ENCODE results near the gene PRRC2B. TPM values are rescaled to one million over a fixed set of nuclear protein-coding genes. Genes with fewer than 3 reads are reported as not detected.

The PRRC2B gene
- total RNA-seq, 1 donor from 2014 or later: 174 TPM

GRCh38 chr9:131525643-131526565 is 132.0 kb downstream of the PRRC2B start:
- Mint-ChIP-seq H3K4me3 (ENCODE audit: low read depth) (no peak overlapping the region), H3K27ac (peak overlapping the region; percentile 26), H3K9me3 (no peaks in the 10 kb centered on the region), H3K36me3 (ENCODE audit: low read depth) (peaks cover 54% of the 10 kb centered on the region), H3K4me1 (ENCODE audit: low read depth) (peaks cover 6% of the 10 kb centered on the region), H3K27me3 (ENCODE audit: low read depth) (no peaks in the 10 kb centered on the region)
- intact Hi-C loops (cut with micrococcal nuclease): no loop called here
- DNase-seq (ENCODE audit: low spot score): no peak

GRCh38 chr9:131528186-131528585 is 134.3 kb downstream of the PRRC2B start:
- Mint-ChIP-seq H3K27me3 (ENCODE audit: low read depth) (no peaks in the 10 kb centered on the region), H3K4me1 (ENCODE audit: low read depth) (peaks cover 6% of the 10 kb centered on the region), H3K4me3 (ENCODE audit: low read depth) (peak overlapping the region; percentile 37), H3K27ac (peak overlapping the region; percentile 19), H3K9me3 (no peaks in the 10 kb centered on the region), H3K36me3 (ENCODE audit: low read depth) (peaks cover 43% of the 10 kb centered on the region)
- intact Hi-C loops (cut with micrococcal nuclease): no loop called here
- no peak for DNase-seq (ENCODE audit: low spot score)

GRCh38 chr9:131528886-131529505 is 135.1 kb downstream of the PRRC2B start:
- H3K27ac Mint-ChIP-seq: no peak overlapping the region
- no peak for DNase-seq (ENCODE audit: low spot score)
- no peaks in the 10 kb centered on the region for H3K27me3 Mint-ChIP-seq (ENCODE audit: low read depth)
- intact Hi-C loops (cut with micrococcal nuclease): no loop called here
- H3K4me1 Mint-ChIP-seq (ENCODE audit: low read depth): peaks cover 6% of the 10 kb centered on the region
- no peaks in the 10 kb centered on the region for H3K9me3 Mint-ChIP-seq
- H3K4me3 Mint-ChIP-seq (ENCODE audit: low read depth): peak overlapping the region; percentile 79
- H3K36me3 Mint-ChIP-seq (ENCODE audit: low read depth): peaks cover 40% of the 10 kb centered on the region

- H3K9me3 Mint-ChIP-seq: no peaks in the 10 kb centered on the region
- no peaks in the 10 kb centered on the region for H3K27me3 Mint-ChIP-seq (ENCODE audit: low read depth)
- intact Hi-C loops (cut with micrococcal nuclease): loop anchor here (2.0 kb wide), 1 partner anchor 27 kb away; the partner anchor contains the start of gene POMT1
- H3K4me1 Mint-ChIP-seq (ENCODE audit: low read depth): peaks cover 12% of the 10 kb centered on the region
- H3K4me3 Mint-ChIP-seq (ENCODE audit: low read depth): peak overlapping the region; percentile 79
- no peak for DNase-seq (ENCODE audit: low spot score)
- peaks cover 33% of the 10 kb centered on the region for H3K36me3 Mint-ChIP-seq (ENCODE audit: low read depth)
- H3K27ac Mint-ChIP-seq: no peak overlapping the region
These were observed 136.0 kb downstream of the PRRC2B start for GRCh38 chr9:131529597-131530545.

- H3K27me3 Mint-ChIP-seq (ENCODE audit: low read depth): no peaks in the 10 kb centered on the region
- intact Hi-C loops (cut with micrococcal nuclease): loop anchor here (2.0 kb wide), 1 partner anchor 28 kb away; the partner anchor contains the start of gene POMT1
- H3K27ac Mint-ChIP-seq: peak overlapping the region; percentile 42
- peak overlapping the region; percentile 79 for H3K4me3 Mint-ChIP-seq (ENCODE audit: low read depth)
- peaks cover 29% of the 10 kb centered on the region for H3K36me3 Mint-ChIP-seq (ENCODE audit: low read depth)
- peaks cover 13% of the 10 kb centered on the region for H3K4me1 Mint-ChIP-seq (ENCODE audit: low read depth)
- H3K9me3 Mint-ChIP-seq: no peaks in the 10 kb centered on the region
- DNase-seq (ENCODE audit: low spot score): no peak
These were observed 136.6 kb downstream of the PRRC2B start for GRCh38 chr9:131530546-131530919.

GRCh38 chr9:131530920-131531832 is 137.3 kb downstream of the PRRC2B start, which contains the start of gene UCK1:
Gene UCK1 (minus strand): TSS chr9:131531263. CDS start chr9:131531174, 89 bp downstream.
- H3K4me1 Mint-ChIP-seq (ENCODE audit: low read depth): peaks cover 13% of the 10 kb centered on the region
- H3K9me3 Mint-ChIP-seq: no peaks in the 10 kb centered on the region
- H3K4me3 Mint-ChIP-seq (ENCODE audit: low read depth): peak within 1 kb of the TSS; percentile 79
- peaks cover 25% of the 10 kb centered on the region for H3K36me3 Mint-ChIP-seq (ENCODE audit: low read depth)
- intact Hi-C loops (cut with micrococcal nuclease): loop anchor here (2.0 kb wide), 1 partner anchor 28 kb away; the partner anchor contains the start of gene POMT1
- peak within 1 kb of the TSS; percentile 42 for H3K27ac Mint-ChIP-seq
- DNase-seq (ENCODE audit: low spot score): peak; percentile 72
- H3K27me3 Mint-ChIP-seq (ENCODE audit: low read depth): no peaks in the 10 kb centered on the region

- Mint-ChIP-seq H3K4me1 (ENCODE audit: low read depth) (peaks cover 11% of the 10 kb centered on the region), H3K27ac (no peak overlapping the region), H3K9me3 (no peaks in the 10 kb centered on the region), H3K36me3 (ENCODE audit: low read depth) (peaks cover 1% of the 10 kb centered on the region), H3K4me3 (ENCODE audit: low read depth) (no peak overlapping the region), H3K27me3 (ENCODE audit: low read depth) (no peaks in the 10 kb centered on the region)
- DNase-seq (ENCODE audit: low spot score): no peak
- intact Hi-C loops (cut with micrococcal nuclease): no loop called here
These were observed 140.9 kb downstream of the PRRC2B start for GRCh38 chr9:131534721-131535237.

- Mint-ChIP-seq H3K4me1 (ENCODE audit: low read depth) (peaks cover 11% of the 10 kb centered on the region), H3K27ac (no peak overlapping the region), H3K4me3 (ENCODE audit: low read depth) (no peak overlapping the region), H3K36me3 (ENCODE audit: low read depth) (peaks cover 3% of the 10 kb centered on the region), H3K27me3 (ENCODE audit: low read depth) (peaks cover 1% of the 10 kb centered on the region), H3K9me3 (peaks cover 5% of the 10 kb centered on the region)
- DNase-seq (ENCODE audit: low spot score): no peak
- intact Hi-C loops (cut with micrococcal nuclease): no loop called here
These were observed 144.1 kb downstream of the PRRC2B start for GRCh38 chr9:131537946-131538345.

- intact Hi-C loops (cut with micrococcal nuclease): no loop called here
- Mint-ChIP-seq H3K27me3 (ENCODE audit: low read depth) (peaks cover 9% of the 10 kb centered on the region), H3K4me1 (ENCODE audit: low read depth) (peaks cover 10% of the 10 kb centered on the region), H3K36me3 (ENCODE audit: low read depth) (peaks cover 7% of the 10 kb centered on the region), H3K9me3 (peaks cover 16% of the 10 kb centered on the region), H3K4me3 (ENCODE audit: low read depth) (no peak overlapping the region), H3K27ac (no peak overlapping the region)
- no peak for DNase-seq (ENCODE audit: low spot score)
These were observed 145.5 kb downstream of the PRRC2B start for GRCh38 chr9:131539223-131539923.

GRCh38 chr9:131543141-131543540 is 149.3 kb downstream of the PRRC2B start:
- H3K36me3 Mint-ChIP-seq (ENCODE audit: low read depth): peaks cover 7% of the 10 kb centered on the region
- peaks cover 33% of the 10 kb centered on the region for H3K27me3 Mint-ChIP-seq (ENCODE audit: low read depth)
- no peak overlapping the region for H3K27ac Mint-ChIP-seq
- H3K9me3 Mint-ChIP-seq: peaks cover 19% of the 10 kb centered on the region
- peaks cover 9% of the 10 kb centered on the region for H3K4me1 Mint-ChIP-seq (ENCODE audit: low read depth)
- H3K4me3 Mint-ChIP-seq (ENCODE audit: low read depth): no peak overlapping the region
- no peak for DNase-seq (ENCODE audit: low spot score)
- intact Hi-C loops (cut with micrococcal nuclease): no loop called here
